SK-N-SH (cell line): ENCODE data around the gene KLHL12. TPM values are rescaled to one million over a fixed set of nuclear protein-coding genes. Genes with fewer than 3 reads are reported as not detected.

ENCODE experiments used
- CTCF ChIA-PET: fragments of 300-600, 350-600 bp; formaldehyde crosslinking; extraction: SDS; loops from one replicate; lab custom pipeline; 2021; lab: Yijun Ruan, JAX
- POLR2A ChIA-PET: fragments of 350-600 bp; sonication (Branson Sonifier 250); formaldehyde crosslinking; extraction: SDS; loops from one replicate; lab custom pipeline; 2020; ENCODE audit warnings: antibody characterized with exemption, inconsistent platforms; lab: Yijun Ruan, JAX
- DNase-seq: peaks from one replicate; pipeline ENCODE4 v3.0.0; 2012
- H2AFZ ChIP-seq: fragments of 200-600 bp; sonication (generic); 2 replicates; pipeline ENCODE4 v1.8.1; 2016; ENCODE audit warnings: antibody characterized with exemption, mild to moderate bottlenecking, low read depth
- H3F3A ChIP-seq: fragments of 200-600 bp; sonication (generic); replicated peaks from 2 replicates; pipeline ENCODE3; 2016; ENCODE audit warnings: antibody characterized with exemption, mild to moderate bottlenecking; ENCODE audit not compliant: insufficient read depth
- H3K27ac ChIP-seq, 2 experiments: fragments of 200-500 bp in 1 of 2; fragments of 200-600 bp in 1 of 2; sonication (Bioruptor generic) in 1 of 2; sonication (generic), shearing (Covaris generic) in 1 of 2; 2 replicates each; pipeline versions ENCODE4 v1.5.1 to v1.6.1; 2014 to 2016; ENCODE audit warnings: low read depth in 2 of 2, inconsistent platforms in 1 of 2, low read length in 1 of 2, mild to moderate bottlenecking in 1 of 2, mixed read lengths in 1 of 2
- H3K27me3 ChIP-seq: fragments of 200-600 bp; sonication (generic), shearing (Covaris generic); 2 replicates; pipeline ENCODE4 v1.6.1; 2016; ENCODE audit warnings: mixed run types; ENCODE audit not compliant: insufficient read depth
- H3K36me3 ChIP-seq, 2 experiments: fragments of 200-500 bp in 1 of 2; fragments of 200-600 bp in 1 of 2; sonication (Bioruptor generic) in 1 of 2; sonication (generic) in 1 of 2; replicated peaks in 1 of 2; 2 replicates each; pipeline versions ENCODE3 to v1.5.1; 2014 to 2016; ENCODE audit warnings: low read length in 1 of 2, mild to moderate bottlenecking in 1 of 2; ENCODE audit not compliant: insufficient read depth in 2 of 2, control insufficient read depth in 1 of 2
- H3K4me1 ChIP-seq, 2 experiments: fragments of 200-500 bp in 1 of 2; fragments of 200-600 bp in 1 of 2; sonication (Bioruptor generic) in 1 of 2; sonication (generic), shearing (Covaris generic) in 1 of 2; 2 replicates each; pipeline versions ENCODE4 v1.5.1 to v1.6.1; 2014 to 2016; ENCODE audit warnings: low read depth in 1 of 2, low read length in 1 of 2, mixed run types in 1 of 2; ENCODE audit not compliant: insufficient read depth in 2 of 2, control insufficient read depth in 1 of 2
- H3K4me2 ChIP-seq: fragments of 200-600 bp; sonication (generic), shearing (Covaris generic); 2 replicates; pipeline ENCODE4 v1.6.1; 2017; ENCODE audit warnings: mixed run types
- H3K4me3 ChIP-seq, 2 experiments: fragments of 200-500 bp in 1 of 2; fragments of 200-600 bp in 1 of 2; sonication (Bioruptor generic) in 1 of 2; sonication (generic), shearing (Covaris generic) in 1 of 2; 2 replicates each; pipeline versions ENCODE4 v1.5.1 to v1.8.1; 2014 to 2016; ENCODE audit warnings: low read depth in 2 of 2, inconsistent platforms in 1 of 2, low read length in 1 of 2, mild to moderate bottlenecking in 1 of 2, mixed read lengths in 1 of 2, moderate library complexity in 1 of 2
- H3K79me2 ChIP-seq: fragments of 200-600 bp; sonication (generic); 2 replicates; pipeline ENCODE4 v1.8.1; 2017; ENCODE audit warnings: mild to moderate bottlenecking; ENCODE audit not compliant: insufficient read depth
- H3K9ac ChIP-seq: fragments of 200-600 bp; sonication (generic); 2 replicates; pipeline ENCODE4 v1.6.1; 2017; ENCODE audit warnings: mixed run types
- H3K9me2 ChIP-seq: fragments of 200-600 bp; sonication (generic); 2 replicates; pipeline ENCODE4 v1.6.1; 2017; ENCODE audit warnings: mixed run types
- H3K9me3 ChIP-seq: fragments of 200-600 bp; sonication (generic); 2 replicates; pipeline ENCODE4 v1.6.1; 2017; ENCODE audit warnings: mixed run types, mild to moderate bottlenecking, moderate library complexity
- H4K20me1 ChIP-seq: fragments of 200-600 bp; sonication (generic); 2 replicates; pipeline ENCODE4 v1.6.1; 2017; ENCODE audit warnings: mild to moderate bottlenecking, mixed run types; ENCODE audit not compliant: insufficient read depth
- CHD2 ChIP-seq: fragments of 150-350 bp; IDR thresholded peaks from 2 replicates; pipeline ENCODE4 v1.6.1; 2018; ENCODE audit warnings: low read length; ENCODE audit not compliant: partially characterized antibody
- ELF1 ChIP-seq: IDR thresholded peaks from 2 replicates; pipeline ENCODE4 v1.4.0; 2012
- EP300 ChIP-seq, 2 experiments: IDR thresholded peaks; 2 replicates each; pipeline versions ENCODE4 v1.4.0 to v1.6.1; 2012; ENCODE audit warnings: borderline replicate concordance in 1 of 2, low read depth in 1 of 2, low read length in 1 of 2
- EZH2phosphoT487 ChIP-seq: fragments of 200-600 bp; sonication (generic); IDR thresholded peaks from 2 replicates; pipeline ENCODE4 v1.6.1; 2017; ENCODE audit warnings: low read depth, mixed run types, mild to moderate bottlenecking, antibody characterized with exemption, moderate library complexity, borderline replicate concordance
- FOSL2 ChIP-seq: IDR thresholded peaks from 2 replicates; pipeline ENCODE4 v1.4.0; 2012; ENCODE audit warnings: low read depth, mild to moderate bottlenecking, moderate library complexity, borderline replicate concordance
- GABPA ChIP-seq: IDR thresholded peaks from 2 replicates; pipeline ENCODE4 v1.4.0; 2012; ENCODE audit warnings: low read depth, mild to moderate bottlenecking
- GATA2 ChIP-seq: sonication (generic); formaldehyde crosslinking; IDR thresholded peaks from 2 replicates; pipeline ENCODE4 v1.5.0; 2020; ENCODE audit warnings: mild to moderate bottlenecking, missing genetic modification reagents
- IRF3 ChIP-seq: fragments of 150-350 bp; IDR thresholded peaks from 2 replicates; pipeline ENCODE4 v1.6.1; 2016; ENCODE audit warnings: mild to moderate bottlenecking, low read depth, low read length
- MAX ChIP-seq: IDR thresholded peaks from 2 replicates; pipeline ENCODE4 v1.4.0; 2012; ENCODE audit warnings: low read depth
- MEF2A ChIP-seq: IDR thresholded peaks from 2 replicates; pipeline ENCODE4 v1.4.0; 2012; ENCODE audit warnings: low read depth, borderline replicate concordance
- MXI1 ChIP-seq: IDR thresholded peaks from 2 replicates; pipeline ENCODE4 v1.6.1; 2012; ENCODE audit warnings: mild to moderate bottlenecking, low read depth, low read length, improper control_type of control experiment
- NFIC ChIP-seq: IDR thresholded peaks from 2 replicates; pipeline ENCODE4 v1.4.0; 2012; ENCODE audit warnings: borderline replicate concordance
- POLR2AphosphoS5 ChIP-seq: IDR thresholded peaks from 2 replicates; pipeline ENCODE4 v1.6.1; 2012; ENCODE audit warnings: low read depth, low read length
- RCOR1 ChIP-seq: fragments of 150-350 bp; IDR thresholded peaks from 2 replicates; pipeline ENCODE4 v1.6.1; 2017; ENCODE audit warnings: antibody characterized with exemption, low read length
- REST ChIP-seq: IDR thresholded peaks from 2 replicates; pipeline ENCODE4 v1.6.1; 2012; ENCODE audit warnings: mild to moderate bottlenecking, low read depth, low read length, moderate library complexity
- SIN3A ChIP-seq: IDR thresholded peaks from 2 replicates; pipeline ENCODE4 v1.6.1; 2012; ENCODE audit warnings: low read depth, mild to moderate bottlenecking, low read length, moderate library complexity, borderline replicate concordance
- SMC3 ChIP-seq: IDR thresholded peaks from 2 replicates; pipeline ENCODE4 v1.6.1; 2012; ENCODE audit warnings: low read depth, low read length, improper control_type of control experiment
- TEAD4 ChIP-seq: IDR thresholded peaks from 2 replicates; pipeline ENCODE4 v1.4.0; 2012; ENCODE audit warnings: mild to moderate bottlenecking, borderline replicate concordance; ENCODE audit not compliant: insufficient read depth
- USF1 ChIP-seq: IDR thresholded peaks from 2 replicates; pipeline ENCODE4 v1.4.0; 2012; ENCODE audit warnings: low read depth, borderline replicate concordance
- ZBTB33 ChIP-seq: IDR thresholded peaks from 2 replicates; pipeline ENCODE4 v1.4.0; 2012; ENCODE audit warnings: low read depth, borderline replicate concordance
- WGBS: methylation state at CpG from one replicate; pipeline ENCODE4 v1.1.6; 2017; ENCODE audit warnings: low lambda C conversion rate; 5-methylcytosine and 5-hydroxymethylcytosine counted together
- polyA plus RNA-seq, 3 experiments: library from polyadenylated mRNA; depleted of rRNA; stranded (reverse); fragments of >200 nt; gene quantifications; 2 replicates each; pipeline ENCODE4 v1.2.3, GENCODE V29; 2012

Gene KLHL12
- polyA plus RNA-seq, 1 of the 3 experiments (the other 2 are of a cell fraction), result 22.6 TPM

- Histone ChIP-seq H2AFZ (no peak overlapping the region), H3K4me2 (no peak overlapping the region; the same call in 1 of the 2 replicates), H3K9ac (no peak overlapping the region), H3K4me3 (no peak overlapping the region), H3K9me2 (no peaks in the 10 kb centered on the region), H3K9me3 (no peaks in the 10 kb centered on the region), H3K79me2 (peaks cover 68% of the 10 kb centered on the region), H4K20me1 (peaks cover 49% of the 10 kb centered on the region), H3F3A (no peaks in the 10 kb centered on the region), H3K27me3 (no peaks in the 10 kb centered on the region), H3K4me1 (peaks cover 7 to 14% of the 10 kb centered on the region in 2 experiments; a peak in 3 of 4 replicates), H3K36me3 (peaks cover 28 to 41% of the 10 kb centered on the region in 2 experiments), H3K27ac (no peak overlapping the region; a peak in 1 of 4 replicates)
- POLR2A ChIA-PET, result no interaction called here
- no peak for TF ChIP-seq SIN3A
- no peak for TF ChIP-seq MEF2A
- TF ChIP-seq SMC3, result no peak
- TF ChIP-seq USF1, result no peak
- no peak for TF ChIP-seq ZBTB33
- no peak for TF ChIP-seq ELF1
- TF ChIP-seq MXI1, result no peak
- TF ChIP-seq EP300 (IDR thresholded peaks at IDR 0.05; ENCODE audit: borderline replicate concordance in 1 of 2, low read depth in 1 of 2, low read length in 1 of 2), result peak in 1 of 2 experiments; percentile 57; a peak in 1 of 4 replicates
- peak; percentile 84 for TF ChIP-seq RCOR1
- peak; percentile 65 for TF ChIP-seq GATA2 (CRISPR knock-in tag)
- TF ChIP-seq CHD2, result no peak
- no peak for TF ChIP-seq GABPA
- no peak for TF ChIP-seq EZH2phosphoT487
- no peak for TF ChIP-seq MAX
- no peak for TF ChIP-seq REST
- TF ChIP-seq TEAD4, result no peak
- TF ChIP-seq IRF3, result no peak
- no peak for TF ChIP-seq FOSL2
- no peak for TF ChIP-seq NFIC
- TF ChIP-seq POLR2AphosphoS5, result no peak
- CTCF ChIA-PET, result interaction anchor here (1.0 to 1.7 kb wide), 5 partner anchors 9 to 65 kb away, joined by 3 to 5 read pairs (median 5); no protein-coding TSS in a partner anchor
- 23% methylated on average over 2 of the region's 2 CpGs for WGBS
- peak; percentile 49 for DNase-seq
Measured at GRCh38 chr1:202951437-202951836, 24.4 kb upstream of the KLHL12 start.
